OCI-LY7 (cell line): ENCODE measurements around the gene PLPPR1. TPM values are rescaled to one million over a fixed set of nuclear protein-coding genes. Genes with fewer than 3 reads are reported as not detected.
"Not testable (repeated sequence)": the region's sequence is repeated elsewhere in the genome, so short reads cannot be mapped to it uniquely, and the experiment has no call there.

ENCODE experiments used
- BruUV-seq: library from RNA; stranded (reverse); fragments of 400-500 nt; replicated peaks from 2 replicates; lab custom pipeline; 2021; lab: Mats Ljungman, UMichigan
- CTCF ChIA-PET: fragments of 300-600 bp; sonication (Branson Sonifier 250); formaldehyde crosslinking; loops from one replicate; lab custom pipeline; 2022; ENCODE audit warnings: antibody characterized with exemption; ENCODE audit not compliant: unreplicated experiment; lab: Charles Lee
- POLR2A ChIA-PET: fragments of 300-600 bp; sonication (Branson Sonifier 250); formaldehyde crosslinking; loops from one replicate; lab custom pipeline; 2022; ENCODE audit warnings: antibody characterized with exemption; lab: Charles Lee
- DNase-seq: peaks from one replicate; pipeline ENCODE4 v3.0.0-alpha.2; 2015; ENCODE audit warnings: low spot score
- H2AFZ ChIP-seq: fragments of 200-600 bp; sonication (generic), shearing (Covaris generic); 2 replicates; pipeline ENCODE4 v1.6.1; 2014; ENCODE audit warnings: mild to moderate bottlenecking, antibody characterized with exemption, low read length, moderate library complexity
- H3K27ac ChIP-seq: fragments of 200-600 bp; sonication (generic); 2 replicates; pipeline ENCODE4 v1.5.1; 2014; ENCODE audit warnings: mixed run types, low read depth, mild to moderate bottlenecking, moderate library complexity, low read length, inconsistent platforms; ENCODE audit not compliant: poor library complexity, severe bottlenecking
- H3K36me3 ChIP-seq: fragments of 200-600 bp; sonication (generic); 2 replicates; pipeline ENCODE4 v1.6.1; 2014; ENCODE audit warnings: mild to moderate bottlenecking, antibody characterized with exemption, low read length, moderate library complexity, mixed read lengths; ENCODE audit not compliant: insufficient read depth
- H3K4me1 ChIP-seq: fragments of 200-600 bp; sonication (generic); 2 replicates; pipeline ENCODE4 v1.5.1; 2014; ENCODE audit warnings: mild to moderate bottlenecking, low read length; ENCODE audit not compliant: insufficient read depth, poor library complexity, severe bottlenecking
- H3K4me2 ChIP-seq: fragments of 200-600 bp; sonication (generic); 2 replicates; pipeline ENCODE4 v1.6.1; 2014; ENCODE audit warnings: mild to moderate bottlenecking, low read length
- H3K4me3 ChIP-seq: fragments of 200-600 bp; sonication (generic); 2 replicates; pipeline ENCODE4 v1.5.1; 2014; ENCODE audit warnings: mild to moderate bottlenecking, low read depth, low read length; ENCODE audit not compliant: poor library complexity, severe bottlenecking
- H3K79me2 ChIP-seq: fragments of 200-600 bp; sonication (generic); 2 replicates; pipeline ENCODE4 v1.6.1; 2016; ENCODE audit warnings: low read depth, mild to moderate bottlenecking, low read length, moderate library complexity, mixed read lengths; ENCODE audit not compliant: insufficient read depth
- H3K9me2 ChIP-seq: fragments of 200-600 bp; sonication (generic); 2 replicates; pipeline ENCODE4 v1.6.1; 2016; ENCODE audit warnings: mild to moderate bottlenecking, low read length, mixed read lengths; ENCODE audit not compliant: insufficient read depth
- H3K9me3 ChIP-seq: fragments of 200-600 bp; sonication (generic); 2 replicates; pipeline ENCODE4 v1.6.1; 2014; ENCODE audit warnings: mild to moderate bottlenecking, mixed run types, low read length, mixed read lengths
- H4K20me1 ChIP-seq: fragments of 200-600 bp; sonication (generic); 2 replicates; pipeline ENCODE4 v1.6.1; 2014; ENCODE audit warnings: mild to moderate bottlenecking, antibody characterized with exemption, low read length, moderate library complexity, mixed read lengths; ENCODE audit not compliant: insufficient read depth
- EZH2phosphoT487 ChIP-seq: fragments of 200-600 bp; sonication (generic); IDR thresholded peaks from 2 replicates; pipeline ENCODE4 v1.6.1; 2018; ENCODE audit warnings: low read depth, borderline replicate concordance, mild to moderate bottlenecking, mixed run types, antibody characterized with exemption, low read length, moderate library complexity, mixed read lengths
- intact Hi-C: fragments of 100-400 bp; cut with micrococcal nuclease; formaldehyde crosslinking; loops from one replicate; pipeline ENCODE4 v1.10.0; 2022; ENCODE audit not compliant: unreplicated experiment
- total RNA-seq, 2 experiments: library from RNA; depleted of rRNA in 1 of 2; stranded (reverse); fragments of >200 nt in 1 of 2; shearing (Covaris generic) in 1 of 2; gene quantifications; 2 replicates each; pipeline ENCODE4 v1.2.3, GENCODE V29; 2014 to 2022
- TF ChIP-seq, protein P1 (sequence below): fragments of 200-600 bp; sonication (generic); conservative IDR thresholded peaks from 2 replicates; pipeline ENCODE4 v1.5.1; 2014; ENCODE audit warnings: mild to moderate bottlenecking, antibody characterized with exemption, low read length, moderate library complexity, mixed read lengths

The PLPPR1 gene
- total RNA-seq, 2 experiments from 2014 or later = not detected

DNA sequence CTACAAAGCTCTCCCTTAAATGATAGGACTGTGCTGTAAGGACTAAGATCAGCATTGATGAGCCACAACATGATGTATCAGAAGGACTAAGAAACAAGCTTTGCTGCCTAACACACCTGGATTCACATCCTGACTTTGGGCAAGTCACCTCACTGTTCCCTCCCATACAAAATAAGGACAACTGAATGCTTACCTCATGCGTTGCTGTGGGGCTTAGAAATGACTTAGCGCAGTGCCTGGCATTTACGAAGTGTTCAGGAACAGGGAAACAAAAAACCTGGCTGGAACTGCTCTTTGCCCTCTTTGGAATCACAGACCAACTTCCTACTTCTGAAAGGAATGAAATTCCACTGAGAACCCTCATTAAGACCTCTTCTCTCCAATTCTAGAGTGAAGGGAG lies 242.6 kb downstream of the PLPPR1 start:
- no peaks in the 10 kb centered on the region for H4K20me1 ChIP-seq
- no peak overlapping the region for H3K27ac ChIP-seq
- H3K4me3 ChIP-seq = no peak overlapping the region
- H3K36me3 ChIP-seq = no peaks in the 10 kb centered on the region
- no peaks in the 10 kb centered on the region for H3K4me1 ChIP-seq
- intact Hi-C loops = loop anchor here (10.0 kb wide), 2 partner anchors 56 to 426 kb away; no protein-coding TSS in a partner anchor
- H3K4me2 ChIP-seq = no peak overlapping the region
- no peaks in the 10 kb centered on the region for H3K79me2 ChIP-seq
- H3K9me3 ChIP-seq = no peaks in the 10 kb centered on the region
- H3K9me2 ChIP-seq = no peaks in the 10 kb centered on the region
- POLR2A ChIA-PET = interaction anchor here (0.5 kb wide), 1 partner anchor 51 kb away, joined by 4 read pairs; no protein-coding TSS in a partner anchor
- H2AFZ ChIP-seq = no peak overlapping the region
- TF ChIP-seq, protein P1, sequence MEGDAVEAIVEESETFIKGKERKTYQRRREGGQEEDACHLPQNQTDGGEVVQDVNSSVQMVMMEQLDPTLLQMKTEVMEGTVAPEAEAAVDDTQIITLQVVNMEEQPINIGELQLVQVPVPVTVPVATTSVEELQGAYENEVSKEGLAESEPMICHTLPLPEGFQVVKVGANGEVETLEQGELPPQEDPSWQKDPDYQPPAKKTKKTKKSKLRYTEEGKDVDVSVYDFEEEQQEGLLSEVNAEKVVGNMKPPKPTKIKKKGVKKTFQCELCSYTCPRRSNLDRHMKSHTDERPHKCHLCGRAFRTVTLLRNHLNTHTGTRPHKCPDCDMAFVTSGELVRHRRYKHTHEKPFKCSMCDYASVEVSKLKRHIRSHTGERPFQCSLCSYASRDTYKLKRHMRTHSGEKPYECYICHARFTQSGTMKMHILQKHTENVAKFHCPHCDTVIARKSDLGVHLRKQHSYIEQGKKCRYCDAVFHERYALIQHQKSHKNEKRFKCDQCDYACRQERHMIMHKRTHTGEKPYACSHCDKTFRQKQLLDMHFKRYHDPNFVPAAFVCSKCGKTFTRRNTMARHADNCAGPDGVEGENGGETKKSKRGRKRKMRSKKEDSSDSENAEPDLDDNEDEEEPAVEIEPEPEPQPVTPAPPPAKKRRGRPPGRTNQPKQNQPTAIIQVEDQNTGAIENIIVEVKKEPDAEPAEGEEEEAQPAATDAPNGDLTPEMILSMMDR = no peak
- no peak for TF ChIP-seq EZH2phosphoT487
- BruUV-seq = no TSS peak
- CTCF ChIA-PET = no interaction called here
- no peak for DNase-seq

DNA sequence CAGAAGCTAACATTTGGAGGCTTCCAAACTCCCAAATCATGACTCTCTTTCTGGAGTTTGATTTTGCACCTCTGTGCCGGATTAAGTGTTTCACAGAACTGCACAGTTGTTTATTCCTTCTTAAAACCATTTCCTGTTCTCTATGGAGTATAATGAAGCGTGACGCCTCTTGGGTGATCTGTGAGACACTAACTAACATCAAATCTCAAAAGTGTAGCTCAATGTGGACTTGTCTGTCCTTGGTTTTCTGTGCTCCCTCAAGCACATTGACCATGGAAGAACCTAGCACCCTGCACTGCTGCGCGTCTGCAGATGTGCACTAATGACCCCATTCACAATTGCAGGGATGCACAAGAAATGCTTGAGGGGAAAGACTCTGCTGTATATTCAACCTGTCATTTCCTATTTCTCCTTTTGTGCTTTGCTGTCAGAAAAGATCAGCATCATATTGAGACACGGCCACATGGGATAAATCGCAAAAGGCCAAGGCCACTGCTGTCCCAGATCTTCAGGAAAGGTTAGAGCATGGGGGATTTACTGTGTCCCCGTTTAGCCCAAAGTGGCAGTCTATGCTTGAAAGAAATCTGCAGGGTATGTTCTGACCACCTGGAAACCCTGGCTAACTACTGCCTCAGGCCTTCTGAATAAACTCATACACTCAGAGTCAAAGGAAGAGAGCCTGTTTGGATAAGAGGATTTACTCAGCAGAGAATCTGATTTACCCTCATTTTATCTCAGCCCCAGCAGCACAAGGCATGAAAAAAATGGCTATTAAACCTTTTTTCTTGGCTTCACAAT lies 246.6 kb downstream of the PLPPR1 start:
- intact Hi-C loops = loop anchor here (10.0 kb wide), 2 partner anchors 60 to 430 kb away; no protein-coding TSS in a partner anchor
- BruUV-seq = no TSS peak
- CTCF ChIA-PET = no interaction called here
- POLR2A ChIA-PET = no interaction called here
- Histone ChIP-seq H3K4me3 (no peak overlapping the region), H4K20me1 (no peaks in the 10 kb centered on the region), H3K79me2 (no peaks in the 10 kb centered on the region), H3K9me2 (no peaks in the 10 kb centered on the region), H3K36me3 (no peaks in the 10 kb centered on the region), H3K9me3 (no peaks in the 10 kb centered on the region), H2AFZ (no peak overlapping the region), H3K4me1 (no peaks in the 10 kb centered on the region), H3K27ac (no peak overlapping the region), H3K4me2 (no peak overlapping the region)
- TF ChIP-seq, protein P1 = no peak
- TF ChIP-seq EZH2phosphoT487 = no peak
- DNase-seq = no peak

DNA sequence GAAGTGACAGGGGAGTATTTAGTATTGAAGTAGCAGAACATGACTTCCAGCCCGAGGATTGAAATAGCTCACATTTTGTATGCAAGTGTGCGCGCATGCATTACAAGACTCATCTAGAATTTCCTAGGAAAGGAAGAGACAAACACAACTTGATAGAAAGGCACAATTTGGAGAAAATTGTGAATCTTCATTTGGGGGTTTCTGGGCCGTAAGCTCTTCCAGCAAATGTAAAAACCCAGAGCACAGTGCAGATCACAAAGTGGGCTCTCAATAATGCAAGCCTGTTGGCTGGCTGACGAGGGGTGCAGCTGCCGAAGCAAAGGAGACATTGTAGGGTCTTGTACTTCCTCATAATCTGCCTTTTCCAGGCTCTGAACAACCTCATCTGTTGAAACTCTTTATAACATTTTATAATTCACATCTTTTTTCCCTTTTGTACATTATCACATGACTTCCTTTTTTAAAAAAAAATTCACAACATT lies 247.3 kb downstream of the PLPPR1 start:
- no TSS peak for BruUV-seq
- H4K20me1 ChIP-seq = no peaks in the 10 kb centered on the region
- H3K4me1 ChIP-seq = no peaks in the 10 kb centered on the region
- no peak overlapping the region for H3K27ac ChIP-seq
- no peak overlapping the region for H3K4me3 ChIP-seq
- POLR2A ChIA-PET = no interaction called here
- no peak overlapping the region for H2AFZ ChIP-seq
- intact Hi-C loops = loop anchor here (10.0 kb wide), 2 partner anchors 61 to 431 kb away; no protein-coding TSS in a partner anchor
- no peak overlapping the region for H3K4me2 ChIP-seq
- no peaks in the 10 kb centered on the region for H3K9me2 ChIP-seq
- no peak for DNase-seq
- H3K36me3 ChIP-seq = no peaks in the 10 kb centered on the region
- TF ChIP-seq, protein P1 = no peak
- no peak for TF ChIP-seq EZH2phosphoT487
- no peaks in the 10 kb centered on the region for H3K9me3 ChIP-seq
- CTCF ChIA-PET = no interaction called here
- no peaks in the 10 kb centered on the region for H3K79me2 ChIP-seq

DNA sequence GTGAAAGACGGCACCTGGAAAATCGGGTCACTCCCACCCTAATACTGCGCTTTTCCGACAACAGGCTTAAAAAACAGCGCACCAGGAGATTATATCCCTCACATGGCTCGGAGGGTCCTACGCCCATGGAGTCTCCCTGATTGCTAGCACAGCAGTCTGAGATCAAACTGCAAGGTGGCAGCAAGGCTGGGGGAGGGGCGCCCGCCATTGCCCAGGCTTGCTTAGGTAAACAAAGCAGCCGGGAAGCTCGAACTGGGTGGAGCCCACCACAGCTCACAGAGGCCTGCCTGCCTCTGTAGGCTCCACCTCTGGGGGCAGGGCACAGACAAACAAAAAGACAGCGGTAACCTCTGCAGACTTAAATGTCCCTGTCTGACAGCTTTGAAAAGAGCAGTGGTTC lies 262.5 kb downstream of the PLPPR1 start:
- H3K4me2 ChIP-seq, POLR2A ChIA-PET, intact Hi-C loops: not testable (repeated sequence)

More for the DNA sequence above, 262.5 kb downstream of the PLPPR1 start:
- BruUV-seq, H3K4me3 ChIP-seq, H3K79me2 ChIP-seq, H3K4me1 ChIP-seq, H3K9me3 ChIP-seq, H3K9me2 ChIP-seq, H4K20me1 ChIP-seq, H3K36me3 ChIP-seq, DNase-seq, H2AFZ ChIP-seq, H3K27ac ChIP-seq, CTCF ChIA-PET: not testable (repeated sequence)
